CMK (cell line): ENCODE data around the gene COMMD1.
"Not testable (repeated sequence)": the region's sequence is repeated elsewhere in the genome, so short reads cannot be mapped to it uniquely, and the experiment has no call there.

ENCODE experiments used
- DNase-seq: peaks from one replicate; pipeline ENCODE4 v3.0.0-alpha.2; 2010; ENCODE audit warnings: low read depth

COMMD1 gene

GRCh38 chr2:62141142-62141740 lies 235.8 kb downstream of the COMMD1 start:
- no peak for DNase-seq

- DNase-seq: no peak
Measured at GRCh38 chr2:62142054-62142453, 236.6 kb downstream of the COMMD1 start.

- no peak for DNase-seq
Measured at GRCh38 chr2:62143696-62144095, 238.2 kb downstream of the COMMD1 start.

- DNase-seq: no peak
Measured at GRCh38 chr2:62144689-62145477, 239.4 kb downstream of the COMMD1 start.

- DNase-seq: no peak
Measured at GRCh38 chr2:62145478-62146100, 240.1 kb downstream of the COMMD1 start.

GRCh38 chr2:62146790-62147189 lies 241.3 kb downstream of the COMMD1 start:
- not testable (repeated sequence) for DNase-seq

GRCh38 chr2:62147610-62148301 lies 242.3 kb downstream of the COMMD1 start:
- no peak for DNase-seq

GRCh38 chr2:62149708-62150107 lies 244.2 kb downstream of the COMMD1 start:
- DNase-seq: no peak

GRCh38 chr2:62150597-62151305 lies 245.3 kb downstream of the COMMD1 start:
- no peak for DNase-seq

- DNase-seq: no peak
Measured at GRCh38 chr2:62151306-62151638, 245.8 kb downstream of the COMMD1 start.

GRCh38 chr2:62152000-62152399 lies 246.5 kb downstream of the COMMD1 start:
- no peak for DNase-seq

GRCh38 chr2:62156861-62157496 lies 251.5 kb downstream of the COMMD1 start:
- no peak for DNase-seq

- no peak for DNase-seq
Measured at GRCh38 chr2:62158444-62159121, 253.1 kb downstream of the COMMD1 start.

- DNase-seq: not testable (repeated sequence)
Measured at GRCh38 chr2:62160691-62161090, 255.2 kb downstream of the COMMD1 start.

- no peak for DNase-seq
Measured at GRCh38 chr2:62163106-62163831, 257.8 kb downstream of the COMMD1 start.

GRCh38 chr2:62163834-62164233 lies 258.4 kb downstream of the COMMD1 start:
- no peak for DNase-seq

GRCh38 chr2:62175728-62176127 lies 270.3 kb downstream of the COMMD1 start:
- DNase-seq: no peak

- peak; percentile 97 for DNase-seq
Measured at GRCh38 chr2:62176801-62177200, 271.3 kb downstream of the COMMD1 start.

- DNase-seq: no peak
Measured at GRCh38 chr2:62177392-62178049, 272.0 kb downstream of the COMMD1 start.
